Measurements from ENCODE around the gene MET. TPM values are rescaled to one million over a fixed set of nuclear protein-coding genes. Genes with fewer than 3 reads are reported as not detected.
A peak's percentile ranks its signal among the peaks of the same experiment; 100 is the strongest.

Gene MET
- total RNA-seq, 1 donor from 2014 or later, result 34.2 TPM

DNA sequence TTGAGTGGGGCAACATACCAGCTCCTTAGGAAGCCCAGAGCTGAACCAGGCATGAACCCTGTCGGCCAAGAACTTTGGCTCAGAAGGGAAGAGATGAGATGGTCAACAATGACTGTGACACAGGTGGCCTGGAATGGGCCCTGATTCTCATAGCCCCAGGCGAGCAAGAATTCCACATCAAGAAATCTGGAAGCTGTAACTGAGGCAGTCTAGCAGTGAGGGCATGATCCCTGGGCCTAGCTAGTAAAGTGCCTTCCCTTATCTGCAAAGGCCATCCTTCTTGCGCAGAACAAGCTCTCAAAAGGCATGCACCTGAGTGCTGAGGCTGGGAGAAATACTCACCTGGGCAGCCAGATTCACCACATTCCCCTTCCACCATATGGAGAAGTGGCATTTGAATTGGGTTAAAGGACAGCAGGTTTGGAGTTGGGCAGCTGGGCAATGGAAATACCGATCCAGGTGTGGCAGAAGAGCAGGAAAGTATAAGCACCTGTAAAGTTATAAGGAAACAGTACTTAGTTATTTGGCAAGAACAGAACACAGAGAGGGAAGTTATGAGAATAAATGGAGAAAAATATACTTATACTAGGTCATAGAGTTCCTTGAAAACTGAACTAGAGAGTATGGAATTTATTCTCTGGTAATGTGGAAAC, 111.8 kb downstream of the MET start:
- Mint-ChIP-seq H3K9me3 (no peaks in the 10 kb centered on the region), H3K36me3 (peaks cover 12% of the 10 kb centered on the region), H3K4me3 (no peak overlapping the region), H3K27me3 (peaks cover 3% of the 10 kb centered on the region), H3K4me1 (ENCODE audit: unreplicated experiment) (peaks cover 29% of the 10 kb centered on the region), H3K27ac (no peak overlapping the region)
- TF ChIP-seq, protein P1, sequence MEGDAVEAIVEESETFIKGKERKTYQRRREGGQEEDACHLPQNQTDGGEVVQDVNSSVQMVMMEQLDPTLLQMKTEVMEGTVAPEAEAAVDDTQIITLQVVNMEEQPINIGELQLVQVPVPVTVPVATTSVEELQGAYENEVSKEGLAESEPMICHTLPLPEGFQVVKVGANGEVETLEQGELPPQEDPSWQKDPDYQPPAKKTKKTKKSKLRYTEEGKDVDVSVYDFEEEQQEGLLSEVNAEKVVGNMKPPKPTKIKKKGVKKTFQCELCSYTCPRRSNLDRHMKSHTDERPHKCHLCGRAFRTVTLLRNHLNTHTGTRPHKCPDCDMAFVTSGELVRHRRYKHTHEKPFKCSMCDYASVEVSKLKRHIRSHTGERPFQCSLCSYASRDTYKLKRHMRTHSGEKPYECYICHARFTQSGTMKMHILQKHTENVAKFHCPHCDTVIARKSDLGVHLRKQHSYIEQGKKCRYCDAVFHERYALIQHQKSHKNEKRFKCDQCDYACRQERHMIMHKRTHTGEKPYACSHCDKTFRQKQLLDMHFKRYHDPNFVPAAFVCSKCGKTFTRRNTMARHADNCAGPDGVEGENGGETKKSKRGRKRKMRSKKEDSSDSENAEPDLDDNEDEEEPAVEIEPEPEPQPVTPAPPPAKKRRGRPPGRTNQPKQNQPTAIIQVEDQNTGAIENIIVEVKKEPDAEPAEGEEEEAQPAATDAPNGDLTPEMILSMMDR (conservative IDR thresholded peaks at IDR 0.05), result no peak
- DNase-seq (ENCODE audit: extremely low spot score, unreplicated experiment), result no peak

DNA sequence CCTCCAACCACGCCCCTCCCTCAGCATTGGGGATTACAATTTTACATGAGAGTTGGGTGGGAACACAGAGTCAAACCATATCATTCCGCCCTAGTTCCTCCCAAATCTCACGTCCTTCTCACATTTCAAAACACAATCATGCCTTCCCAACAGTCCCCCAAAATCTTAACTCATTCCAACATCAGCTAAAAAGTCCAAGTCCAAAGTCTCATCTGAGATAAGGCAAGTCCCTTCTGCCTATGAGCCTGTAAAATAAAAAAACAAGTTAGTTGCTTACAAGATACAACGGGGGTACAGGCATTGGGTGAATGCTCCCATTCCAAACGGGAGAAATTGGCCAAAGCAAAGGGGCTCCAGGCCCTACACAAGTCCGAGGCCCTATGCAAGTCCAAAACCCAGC, 112.7 kb downstream of the MET start:
- TF ChIP-seq, protein P1 (conservative IDR thresholded peaks at IDR 0.05), result no peak
- Mint-ChIP-seq H3K27me3 (peaks cover 3% of the 10 kb centered on the region), H3K4me3 (no peak overlapping the region), H3K27ac (no peak overlapping the region), H3K36me3 (peaks cover 16% of the 10 kb centered on the region), H3K4me1 (ENCODE audit: unreplicated experiment) (peaks cover 24% of the 10 kb centered on the region), H3K9me3 (no peaks in the 10 kb centered on the region)
- DNase-seq (ENCODE audit: extremely low spot score, unreplicated experiment), result no peak

DNA sequence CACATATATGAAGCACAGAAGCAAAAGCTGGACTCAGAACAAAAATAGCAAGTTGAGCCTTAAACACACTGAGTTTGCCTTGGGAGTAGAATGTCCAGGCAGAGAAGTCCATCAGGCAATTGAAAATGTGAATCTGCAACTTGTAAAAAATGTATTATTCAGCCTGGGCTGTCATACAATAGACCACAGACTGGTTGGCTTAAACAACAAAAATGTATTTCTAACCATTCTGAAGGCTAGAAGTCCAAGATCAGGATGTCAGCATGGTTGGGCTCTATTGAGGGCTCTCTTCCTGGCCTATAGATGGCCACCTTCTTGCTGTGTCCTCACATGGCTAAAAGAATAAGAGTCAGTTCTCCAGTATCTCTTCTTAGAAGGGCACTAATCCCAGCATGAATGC, 113.8 kb downstream of the MET start:
- Mint-ChIP-seq H3K4me1 (ENCODE audit: unreplicated experiment) (peaks cover 14% of the 10 kb centered on the region), H3K36me3 (peaks cover 22% of the 10 kb centered on the region), H3K4me3 (no peak overlapping the region), H3K27me3 (peaks cover 3% of the 10 kb centered on the region), H3K27ac (no peak overlapping the region), H3K9me3 (no peaks in the 10 kb centered on the region)
- no peak for DNase-seq (ENCODE audit: extremely low spot score, unreplicated experiment)
- TF ChIP-seq, protein P1 (conservative IDR thresholded peaks at IDR 0.05), result no peak

DNA sequence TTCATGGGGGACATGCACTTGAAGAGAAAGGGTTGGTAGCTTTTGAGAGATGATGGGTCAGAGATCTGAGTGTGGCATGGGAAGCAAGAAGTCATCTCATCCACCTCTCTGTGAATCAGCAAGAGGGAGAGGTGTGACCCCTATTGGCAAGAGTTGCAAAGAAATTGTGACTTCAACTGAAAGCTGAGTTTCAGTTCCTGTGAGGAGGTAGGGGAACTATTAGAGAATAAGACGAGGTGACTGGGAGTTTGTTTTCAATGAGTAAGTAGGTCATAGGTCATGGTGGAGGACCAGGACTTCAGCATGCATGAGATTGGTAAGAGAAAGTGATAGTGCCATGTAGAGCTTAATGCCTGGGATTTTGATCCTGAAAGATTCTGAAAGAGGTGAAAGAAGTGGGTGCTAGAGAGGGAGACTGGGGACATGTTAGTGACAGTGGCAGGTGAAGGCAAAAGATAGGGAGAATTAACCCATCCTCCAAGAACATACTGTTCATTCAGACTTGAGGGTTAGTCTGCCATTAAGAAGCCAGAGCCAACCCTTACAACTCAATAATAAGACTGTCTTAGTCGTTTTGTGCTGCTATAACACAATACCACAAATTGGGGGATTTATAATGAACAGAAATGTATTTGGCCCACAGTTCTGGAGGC, 114.9 kb downstream of the MET start:
- Mint-ChIP-seq H3K4me1 (ENCODE audit: unreplicated experiment) (peaks cover 10% of the 10 kb centered on the region), H3K27me3 (no peaks in the 10 kb centered on the region), H3K27ac (no peak overlapping the region), H3K4me3 (no peak overlapping the region), H3K36me3 (peaks cover 17% of the 10 kb centered on the region), H3K9me3 (no peaks in the 10 kb centered on the region)
- TF ChIP-seq, protein P1 (conservative IDR thresholded peaks at IDR 0.05), result peak; percentile 31
- no peak for DNase-seq (ENCODE audit: extremely low spot score, unreplicated experiment)

DNA sequence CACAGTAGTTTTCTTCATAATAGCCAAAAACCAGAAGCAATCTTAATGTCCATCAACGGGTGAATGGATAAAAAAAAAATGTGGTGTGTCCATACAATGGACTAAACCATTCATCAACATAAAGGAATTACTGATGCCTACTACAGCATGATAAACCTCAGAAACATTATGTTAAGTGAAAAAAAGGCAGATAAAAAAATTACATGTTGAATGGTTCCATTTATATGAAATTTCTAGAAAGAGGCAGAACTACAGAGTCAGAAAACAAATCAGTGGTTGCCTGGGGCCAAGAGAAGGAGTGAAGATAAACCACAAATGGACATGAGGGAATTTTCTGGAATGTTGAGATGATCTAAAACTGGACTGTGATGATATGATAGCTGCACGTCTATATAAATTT, 115.9 kb downstream of the MET start:
- Mint-ChIP-seq H3K27ac (no peak overlapping the region), H3K4me1 (ENCODE audit: unreplicated experiment) (peaks cover 2% of the 10 kb centered on the region), H3K27me3 (no peaks in the 10 kb centered on the region), H3K9me3 (no peaks in the 10 kb centered on the region), H3K36me3 (peaks cover 14% of the 10 kb centered on the region), H3K4me3 (no peak overlapping the region)
- DNase-seq (ENCODE audit: extremely low spot score, unreplicated experiment), result no peak
- TF ChIP-seq, protein P1 (conservative IDR thresholded peaks at IDR 0.05), result no peak

Data from type B pancreatic cell (in vitro differentiated cells).